HepG2 (cell line): ENCODE measurements around the gene TRMU. TPM values are rescaled to one million over a fixed set of nuclear protein-coding genes. Genes with fewer than 3 reads are reported as not detected.

Source experiments
- ATAC-seq: fragments of 200-7000 bp; cut with Tn5 transposase; 3 replicates; pipeline ENCODE4 v1.9.1; 2020; ENCODE audit warnings: mild to moderate bottlenecking, moderate library complexity
- BruUV-seq: library from RNA; stranded (reverse); fragments of 400-500 nt; replicated peaks from 2 replicates; lab custom pipeline; 2021; lab: Mats Ljungman, UMichigan
- CTCF ChIA-PET: fragments of 300-600 bp; formaldehyde crosslinking; extraction: SDS; loops from one replicate; lab custom pipeline; 2021; ENCODE audit warnings: low total read pairs, inconsistent platforms, low intra/inter-chr PET ratio; lab: Yijun Ruan, JAX
- POLR2A ChIA-PET: fragments of 350-600 bp; sonication (Branson Sonifier 250); formaldehyde crosslinking; loops from one replicate; lab custom pipeline; 2020; ENCODE audit warnings: antibody characterized with exemption, inconsistent platforms; lab: Yijun Ruan, JAX
- DNase-seq: peaks from one replicate; pipeline ENCODE4 v3.0.0-alpha.2; 2015; ENCODE audit warnings: low spot score
- FAIRE-seq: peaks from 3 replicates; lab custom pipeline; 2011; peaks lifted over from hg19 to GRCh38; lab: Jason Lieb, UNC
- H2AFZ ChIP-seq: one replicate; pipeline ENCODE4 v1.6.1; 2011; ENCODE audit warnings: low read length, inconsistent platforms
- H3K27ac ChIP-seq: fragments of 300-600 bp; 3 replicates; pipeline ENCODE4 v1.8.0; 2011; ENCODE audit warnings: mixed run types, mild to moderate bottlenecking, mixed read lengths, low read length, inconsistent platforms; ENCODE audit not compliant: insufficient read depth; ENCODE audit errors: extremely low read length
- H3K27me3 ChIP-seq, 2 experiments: fragments of 200-600 bp in 1 of 2; 2 replicates in 1 of 2; 3 replicates in 1 of 2; pipeline versions ENCODE4 v1.6.0 to v1.8.0; 2011; ENCODE audit warnings: low read length in 2 of 2, mild to moderate bottlenecking in 2 of 2, moderate library complexity in 2 of 2, inconsistent platforms in 1 of 2; ENCODE audit not compliant: insufficient read depth in 2 of 2, control insufficient read depth in 1 of 2
- H3K36me3 ChIP-seq, 2 experiments: fragments of 200-600 bp in 1 of 2; replicated peaks in 1 of 2; 2 replicates in 1 of 2; 3 replicates in 1 of 2; pipeline versions ENCODE4 v1.5.1 to v1.8.0; 2011; ENCODE audit warnings: low read length in 2 of 2, inconsistent platforms in 1 of 2; ENCODE audit not compliant: insufficient read depth in 2 of 2, control insufficient read depth in 1 of 2
- H3K4me1 ChIP-seq: 2 replicates; pipeline ENCODE4 v1.5.1; 2012; ENCODE audit warnings: low read length, inconsistent platforms; ENCODE audit not compliant: insufficient read depth
- H3K4me2 ChIP-seq: 2 replicates; pipeline ENCODE4 v1.6.0; 2011; ENCODE audit warnings: low read depth, low read length, inconsistent platforms
- H3K4me3 ChIP-seq, 3 experiments: fragments of 200-600 bp in 1 of 3; sonication (generic), shearing (Covaris generic) in 1 of 3; replicated peaks in 1 of 3; 2 replicates each; pipeline ENCODE4 v1.5.1; 2011 to 2016; ENCODE audit warnings: low read length in 3 of 3, inconsistent platforms in 2 of 3, low read depth in 2 of 3, mild to moderate bottlenecking in 2 of 3, control low read depth in 1 of 3, mixed read lengths in 1 of 3; ENCODE audit not compliant: insufficient read depth in 1 of 3
- H3K79me2 ChIP-seq: one replicate; pipeline ENCODE4 v1.6.1; 2011; ENCODE audit warnings: low read length, inconsistent platforms; ENCODE audit not compliant: insufficient read depth
- H3K9ac ChIP-seq: 2 replicates; pipeline ENCODE4 v1.6.0; 2011; ENCODE audit warnings: mild to moderate bottlenecking, low read depth, low read length, inconsistent platforms; ENCODE audit not compliant: insufficient read depth
- H3K9me3 ChIP-seq: 2 replicates; pipeline ENCODE4 v1.5.1; 2012; ENCODE audit warnings: mild to moderate bottlenecking, low read length
- H4K20me1 ChIP-seq: 2 replicates; pipeline ENCODE4 v1.6.0; 2011; ENCODE audit warnings: inconsistent platforms, mild to moderate bottlenecking, low read length, moderate library complexity; ENCODE audit not compliant: insufficient read depth
- BCLAF1 ChIP-seq: fragments of 450-650 bp; IDR thresholded peaks from 2 replicates; pipeline ENCODE4 v1.6.1; 2017; ENCODE audit warnings: mild to moderate bottlenecking
- ELF4 ChIP-seq: sonication (generic); formaldehyde crosslinking; IDR thresholded peaks from 2 replicates; pipeline ENCODE4 v1.5.0; 2020; ENCODE audit warnings: missing genetic modification reagents, mild to moderate bottlenecking, moderate library complexity, borderline replicate concordance
- HNF4A ChIP-seq: sonication (generic); formaldehyde crosslinking; IDR thresholded peaks from 2 replicates; pipeline ENCODE4 v1.4.0; 2020; ENCODE audit warnings: missing genetic modification reagents
- NRL ChIP-seq: sonication (generic); formaldehyde crosslinking; IDR thresholded peaks from 2 replicates; pipeline ENCODE4 v1.5.0; 2020; ENCODE audit warnings: missing genetic modification reagents, mild to moderate bottlenecking, moderate library complexity, borderline replicate concordance
- PAF1 ChIP-seq: IDR thresholded peaks from 2 replicates; pipeline ENCODE4 v1.6.1; 2016; ENCODE audit warnings: missing genetic modification reagents, missing compliant biosample characterization
- RORA ChIP-seq: sonication (generic); formaldehyde crosslinking; IDR thresholded peaks from 2 replicates; pipeline ENCODE4 v1.5.0; 2020; ENCODE audit warnings: mild to moderate bottlenecking, missing genetic modification reagents, moderate library complexity
- SMARCC2 ChIP-seq: fragments of 450-650 bp; IDR thresholded peaks from 2 replicates; pipeline ENCODE4 v1.6.1; 2017; ENCODE audit warnings: antibody characterized with exemption, mild to moderate bottlenecking
- SNAI1 ChIP-seq: sonication (generic); formaldehyde crosslinking; IDR thresholded peaks from 2 replicates; pipeline ENCODE4 v1.5.0; 2020; ENCODE audit warnings: mild to moderate bottlenecking, missing genetic modification reagents, borderline replicate concordance
- ZBTB26 ChIP-seq: IDR thresholded peaks from 2 replicates; pipeline ENCODE4 v1.6.1; 2016; ENCODE audit warnings: missing compliant biosample characterization, missing genetic modification reagents, borderline replicate concordance
- ZC3H4 ChIP-seq: sonication (generic); formaldehyde crosslinking; IDR thresholded peaks from 2 replicates; pipeline ENCODE4 v1.4.0; 2020; ENCODE audit warnings: missing genetic modification reagents, borderline replicate concordance
- ZNF460 ChIP-seq: sonication (generic); formaldehyde crosslinking; IDR thresholded peaks from 2 replicates; pipeline ENCODE4 v1.5.1; 2020; ENCODE audit warnings: missing genetic modification reagents, mild to moderate bottlenecking, borderline replicate concordance
- WGBS: methylation state at CpG from one replicate; pipeline ENCODE4 v1.1.6; 2017; ENCODE audit warnings: low lambda C conversion rate; 5-methylcytosine and 5-hydroxymethylcytosine counted together
- in situ Hi-C: cut with HindIII; loops from 2 replicates; pipeline ENCODE4 v1.10.0; 2017; ENCODE audit warnings: low pct_unique_long_range_greater_than_20kb; ENCODE audit not compliant: extremely low pct_ligation_motif_present
- intact Hi-C: fragments of 100-400 bp; cut with micrococcal nuclease; formaldehyde crosslinking; loops from one replicate; pipeline ENCODE4 v1.10.0; 2022; ENCODE audit not compliant: unreplicated experiment
- polyA plus RNA-seq, 8 experiments: library from polyadenylated mRNA; depleted of rRNA in 3 of 8; stranded (reverse) in 7 of 8; unstranded in 1 of 8; fragments of >200 nt; fragmentation: Illumina TruSeq in 4 of 8; extraction: Trizol in 4 of 8; gene quantifications; 2 replicates each; pipeline versions ENCODE4 v1.2.1 to v1.2.3, GENCODE V29; 2011 to 2016; ENCODE audit warnings: low read depth in 4 of 8, missing spikeins in 1 of 8, mixed read lengths in 1 of 8; ENCODE audit not compliant: insufficient read depth in 1 of 8
- total RNA-seq, 5 experiments: library from RNA; depleted of rRNA; stranded (reverse); fragments of >200 nt; fragmentation: Illumina TruSeq; extraction: Trizol; gene quantifications; 2 replicates each; pipeline ENCODE4 v1.2.3, GENCODE V29; 2016; ENCODE audit warnings: low read depth in 1 of 5
- TF ChIP-seq, protein P1 (sequence below): sonication (generic); formaldehyde crosslinking; IDR thresholded peaks from 2 replicates; pipeline ENCODE4 v1.4.0; 2020; ENCODE audit warnings: missing genetic modification reagents, low read depth, mild to moderate bottlenecking, borderline replicate concordance

TRMU gene
- total and polyA plus RNA-seq, 2 of the 13 experiments (the other 11 are each of a cell fraction or from before 2014, with no cell fraction given) = 31.0 to 50.2 TPM

- Histone ChIP-seq H3K36me3 (no peaks in the 10 kb centered on the region), H3K27ac (no peak overlapping the region), H3K9me3 (0 out of 2 replicates have a peak, but pooled peaks cover 5% of the 10 kb centered on the region), H3K27me3 (no peaks in the 10 kb centered on the region; a peak in 1 of 5 replicates), H3K4me1 (peaks cover 62% of the 10 kb centered on the region), H3K79me2 (no peaks in the 10 kb centered on the region), H4K20me1 (no peaks in the 10 kb centered on the region), H3K9ac (no peak overlapping the region), H3K4me2 (no peak overlapping the region), H3K4me3 (no peak overlapping the region), H2AFZ (no peak overlapping the region)
- WGBS = 98% methylated on average over 3 of the region's 3 CpGs
- FAIRE-seq (no peak), DNase-seq (no peak), ATAC-seq (no peak)
- intact Hi-C loops (loop anchor here (5.0 kb wide), 1 partner anchor 66 kb away; no protein-coding TSS in a partner anchor), in situ Hi-C loops (no loop called here)
- TF ChIP-seq SNAI1 (CRISPR knock-in tag) = no peak
- TF ChIP-seq PAF1 = no peak
- no peak for TF ChIP-seq SMARCC2
- TF ChIP-seq ELF4 (CRISPR knock-in tag) = no peak
- ChIA-PET POLR2A (interaction anchor here (2.5 kb wide), 1 partner anchor 8 kb away, joined by 33 read pairs; no protein-coding TSS in a partner anchor), CTCF (no interaction called here)
- BruUV-seq = no TSS peak
Measured at GRCh38 chr22:46376111-46376510, 40.6 kb downstream of the TRMU start.

DNA sequence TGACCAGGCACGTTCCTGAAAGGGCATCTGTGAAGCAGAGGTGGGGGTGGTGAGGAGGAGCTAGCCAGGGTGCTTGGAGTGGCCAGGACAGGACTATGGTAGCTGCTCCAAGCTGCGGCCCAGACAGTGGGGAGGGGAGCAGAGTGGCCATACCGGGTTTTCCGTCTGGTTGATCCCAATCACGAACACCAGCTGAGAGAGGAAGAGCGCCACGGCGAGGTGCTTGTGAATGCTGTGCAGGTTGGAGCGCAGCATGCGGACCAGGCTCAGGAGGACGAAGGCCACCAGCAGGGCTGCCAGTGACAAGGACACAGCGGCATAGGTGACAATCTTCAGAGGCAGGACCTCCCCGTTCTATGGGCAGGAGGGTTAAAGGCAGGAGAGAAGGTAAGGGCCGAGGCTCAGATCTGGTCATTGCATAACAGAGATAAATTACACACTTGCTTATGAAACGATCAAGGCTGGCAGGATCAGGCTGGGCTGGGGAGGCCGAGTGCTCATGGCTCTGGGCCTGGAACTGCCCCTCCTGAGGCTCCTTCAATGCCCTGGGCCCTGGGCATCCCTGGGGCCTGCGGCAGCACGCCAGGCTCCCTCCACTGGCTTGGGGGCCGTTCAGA is 41.5 kb downstream of the TRMU start:
- DNase-seq (peak; percentile 21), ATAC-seq (peak; percentile 20), FAIRE-seq (no peak)
- Histone ChIP-seq H3K27ac (peak overlapping the region; percentile 93), H3K9me3 (0 out of 2 replicates have a peak, but pooled peaks cover 5% of the 10 kb centered on the region), H3K79me2 (no peaks in the 10 kb centered on the region), H3K4me1 (peaks cover 58% of the 10 kb centered on the region), H3K9ac (peak overlapping the region; percentile 35), H3K27me3 (no peaks in the 10 kb centered on the region; a peak in 1 of 5 replicates), H3K36me3 (no peaks in the 10 kb centered on the region), H4K20me1 (no peaks in the 10 kb centered on the region), H2AFZ (no peak overlapping the region), H3K4me2 (peak overlapping the region; percentile 97), H3K4me3 (peak overlapping the region in 1 of 3 experiments; percentile 46; a peak in 1 of 6 replicates)
- POLR2A ChIA-PET = interaction anchor here (0.8 to 2.6 kb wide), 12 partner anchors 7 to 275 kb away, joined by 3 to 33 read pairs (median 5); partner anchors contain the start of genes TRMU and TTC38
- intact Hi-C loops = loop anchor here (5.0 kb wide), 1 partner anchor 65 kb away; no protein-coding TSS in a partner anchor
- CTCF ChIA-PET = no interaction called here
- in situ Hi-C loops = no loop called here
- 77% methylated on average over 14 of the region's 19 CpGs for WGBS
- no TSS peak for BruUV-seq
- TF ChIP-seq RORA (CRISPR knock-in tag) = no peak
- no peak for TF ChIP-seq ZNF460 (CRISPR knock-in tag)
- TF ChIP-seq ZC3H4 (CRISPR knock-in tag) = no peak
- no peak for TF ChIP-seq BCLAF1
- TF ChIP-seq NRL (CRISPR knock-in tag) = no peak
- TF ChIP-seq, protein P1, sequence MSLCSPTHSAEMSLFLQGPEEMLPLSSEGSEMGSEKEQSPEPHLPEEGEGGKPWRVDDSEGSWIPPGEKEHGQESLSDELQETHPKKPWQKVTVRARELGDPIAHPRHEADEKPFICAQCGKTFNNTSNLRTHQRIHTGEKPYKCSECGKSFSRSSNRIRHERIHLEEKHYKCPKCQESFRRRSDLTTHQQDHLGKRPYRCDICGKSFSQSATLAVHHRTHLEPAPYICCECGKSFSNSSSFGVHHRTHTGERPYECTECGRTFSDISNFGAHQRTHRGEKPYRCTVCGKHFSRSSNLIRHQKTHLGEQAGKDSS (CRISPR knock-in tag) = 0 out of 2 replicates have a peak, but pooled peaks have one; percentile 18
- no peak for TF ChIP-seq ZBTB26 (CRISPR knock-in tag)
- 0 out of 2 replicates have a peak, but pooled peaks have one; percentile 12 for TF ChIP-seq HNF4A
